Subcutaneous abdominal adipose tissue (tissue), 5 donors: ENCODE measurements around the gene MYLK.
A peak's percentile ranks its signal among the peaks of the same experiment; 100 is the strongest.

ENCODE experiments used
- H3K27ac ChIP-seq: one replicate; pipeline ENCODE4 v1.7.0; 2013; ENCODE audit warnings: low read depth, mild to moderate bottlenecking, inconsistent platforms, low read length, moderate library complexity
- H3K27me3 ChIP-seq, 5 donors: one replicate each; pipeline ENCODE4 v1.7.0; 2013; ENCODE audit warnings: low read length in 5 of 5, inconsistent platforms in 1 of 5; ENCODE audit not compliant: control insufficient read depth in 5 of 5, insufficient read depth in 4 of 5
- H3K36me3 ChIP-seq, 5 donors: one replicate each; pipeline ENCODE4 v1.7.0; 2013; ENCODE audit warnings: low read length in 5 of 5; ENCODE audit not compliant: control insufficient read depth in 5 of 5, insufficient read depth in 5 of 5
- H3K4me1 ChIP-seq, 5 donors: one replicate each; pipeline ENCODE4 v1.7.0; 2013; ENCODE audit warnings: low read length in 5 of 5, mild to moderate bottlenecking in 3 of 5, moderate library complexity in 1 of 5; ENCODE audit not compliant: control insufficient read depth in 5 of 5, insufficient read depth in 5 of 5
- H3K4me3 ChIP-seq, 5 donors: one replicate each; pipeline ENCODE4 v1.7.0; 2013; ENCODE audit warnings: low read length in 5 of 5, low read depth in 1 of 5
- H3K9ac ChIP-seq, 5 donors: one replicate each; pipeline ENCODE4 v1.7.0; 2013; ENCODE audit warnings: low read length in 5 of 5, mild to moderate bottlenecking in 4 of 5, moderate library complexity in 3 of 5
- H3K9me3 ChIP-seq, 5 donors: one replicate each; pipeline ENCODE4 v1.7.0; 2013; ENCODE audit warnings: low read length in 5 of 5; ENCODE audit not compliant: control insufficient read depth in 5 of 5
- donor health status: healthy.
- donor health status: healthy.
- donor health status: healthy.
- donor health status: healthy.
- donor health status: healthy.

MYLK gene

GRCh38 chr3:123762805-123763204 is 121.3 kb downstream of the MYLK start:
- no peaks in the 10 kb centered on the region for H3K9me3 ChIP-seq

GRCh38 chr3:123760817-123761216 is 123.3 kb downstream of the MYLK start:
- Histone ChIP-seq H3K36me3 (no peaks in the 10 kb centered on the region), H3K4me1 (peaks cover 9 to 38% (median 32%) of the 10 kb centered on the region in 5 donors), H3K9me3 (no peaks in the 10 kb centered on the region), H3K27ac (no peak overlapping the region), H3K9ac (no peak overlapping the region), H3K4me3 (no peak overlapping the region), H3K27me3 (no peaks in the 10 kb centered on the region)

More at GRCh38 chr3:123762805-123763204, 121.3 kb downstream of the MYLK start:
- peaks cover 4 to 41% (median 37%) of the 10 kb centered on the region in 5 donors for H3K4me1 ChIP-seq
- no peak overlapping the region for H3K27ac ChIP-seq
- no peaks in the 10 kb centered on the region for H3K27me3 ChIP-seq
- no peak overlapping the region for H3K9ac ChIP-seq
- no peaks in the 10 kb centered on the region for H3K36me3 ChIP-seq
- no peak overlapping the region for H3K4me3 ChIP-seq

GRCh38 chr3:123759871-123760270 is 124.3 kb downstream of the MYLK start:
- Histone ChIP-seq H3K36me3 (no peaks in the 10 kb centered on the region), H3K4me3 (no peak overlapping the region), H3K27ac (no peak overlapping the region), H3K9ac (no peak overlapping the region), H3K27me3 (no peaks in the 10 kb centered on the region), H3K4me1 (peaks cover 9 to 43% (median 30%) of the 10 kb centered on the region in 5 donors), H3K9me3 (no peaks in the 10 kb centered on the region)

GRCh38 chr3:123759311-123759710 is 124.8 kb downstream of the MYLK start:
- H3K4me1 ChIP-seq, result peaks cover 9 to 45% (median 30%) of the 10 kb centered on the region in 5 donors

GRCh38 chr3:123758081-123758564 is 126.0 kb downstream of the MYLK start:
- H3K9ac ChIP-seq, result no peak overlapping the region
- peak overlapping the region in 1 of 5 donors; percentile 12 for H3K4me3 ChIP-seq
- H3K4me1 ChIP-seq, result peaks cover 9 to 46% (median 37%) of the 10 kb centered on the region in 5 donors
- H3K9me3 ChIP-seq, result no peaks in the 10 kb centered on the region
- peak overlapping the region; percentile 77 for H3K27ac ChIP-seq
- H3K36me3 ChIP-seq, result no peaks in the 10 kb centered on the region
- H3K27me3 ChIP-seq, result no peaks in the 10 kb centered on the region

More at GRCh38 chr3:123759311-123759710, 124.8 kb downstream of the MYLK start:
- H3K36me3 ChIP-seq, result no peaks in the 10 kb centered on the region
- H3K9me3 ChIP-seq, result no peaks in the 10 kb centered on the region
- no peaks in the 10 kb centered on the region for H3K27me3 ChIP-seq
- no peak overlapping the region for H3K4me3 ChIP-seq
- H3K9ac ChIP-seq, result no peak overlapping the region
- peak overlapping the region; percentile 63 for H3K27ac ChIP-seq

GRCh38 chr3:123757281-123757940 is 126.7 kb downstream of the MYLK start:
- Histone ChIP-seq H3K27me3 (no peaks in the 10 kb centered on the region), H3K36me3 (no peaks in the 10 kb centered on the region), H3K27ac (peak overlapping the region; percentile 77), H3K9me3 (no peaks in the 10 kb centered on the region), H3K4me3 (peak overlapping the region in 2 of 5 donors; percentile 14 to 31), H3K9ac (peak overlapping the region in 1 of 5 donors; percentile 1), H3K4me1 (peaks cover 9 to 50% (median 38%) of the 10 kb centered on the region in 5 donors)

- Histone ChIP-seq H3K27me3 (no peaks in the 10 kb centered on the region), H3K9ac (no peak overlapping the region), H3K9me3 (no peaks in the 10 kb centered on the region), H3K36me3 (peaks cover 0 to 9% (median 0%) of the 10 kb centered on the region in 5 donors), H3K27ac (no peak overlapping the region), H3K4me1 (peaks cover 9 to 55% (median 46%) of the 10 kb centered on the region in 5 donors), H3K4me3 (no peak overlapping the region)
These were observed 128.6 kb downstream of the MYLK start for GRCh38 chr3:123755501-123755900.

GRCh38 chr3:123755085-123755484 is 129.0 kb downstream of the MYLK start:
- Histone ChIP-seq H3K4me3 (no peak overlapping the region), H3K27me3 (no peaks in the 10 kb centered on the region), H3K27ac (no peak overlapping the region), H3K9ac (no peak overlapping the region), H3K4me1 (peaks cover 9 to 59% (median 50%) of the 10 kb centered on the region in 5 donors), H3K9me3 (no peaks in the 10 kb centered on the region), H3K36me3 (peaks cover 0 to 9% (median 0%) of the 10 kb centered on the region in 5 donors)

- Histone ChIP-seq H3K27me3 (no peaks in the 10 kb centered on the region), H3K9ac (no peak overlapping the region), H3K9me3 (peaks cover 0 to 7% (median 0%) of the 10 kb centered on the region in 5 donors), H3K27ac (no peak overlapping the region), H3K36me3 (peaks cover 0 to 9% (median 0%) of the 10 kb centered on the region in 5 donors), H3K4me1 (peaks cover 8 to 56% (median 43%) of the 10 kb centered on the region in 5 donors), H3K4me3 (no peak overlapping the region)
These were observed 130.8 kb downstream of the MYLK start for GRCh38 chr3:123753286-123753685.

GRCh38 chr3:123752228-123752627 is 131.9 kb downstream of the MYLK start:
- Histone ChIP-seq H3K27me3 (no peaks in the 10 kb centered on the region), H3K27ac (no peak overlapping the region), H3K4me3 (no peak overlapping the region), H3K36me3 (peaks cover 0 to 9% (median 0%) of the 10 kb centered on the region in 5 donors), H3K9me3 (peaks cover 0 to 7% (median 0%) of the 10 kb centered on the region in 5 donors), H3K4me1 (peaks cover under 1 to 46% (median 32%) of the 10 kb centered on the region in 5 donors), H3K9ac (no peak overlapping the region)
